Activated CD4-positive, CD25-positive, alpha-beta regulatory T cell treated with anti-CD3 and anti-CD28 coated beads, Interleukin-2, amount 50 U/mL, for 24 hours (primary cell): ENCODE measurements around the gene LRP1B.

Experiments
- ATAC-seq, 2 donors: fragments of 150-1000 bp; cut with Tn5 transposase; one replicate each; pipeline ENCODE4 v1.10.0; 2021; ENCODE audit warnings: mild to moderate bottlenecking in 1 of 2, moderate library complexity in 1 of 2

LRP1B gene

GRCh38 chr2:140269000-140269399 lies 1861.8 kb downstream of the LRP1B start:
- no peak for ATAC-seq

- no peak for ATAC-seq
Measured at GRCh38 chr2:140262908-140263307, 1867.9 kb downstream of the LRP1B start.

- no peak for ATAC-seq
Measured at GRCh38 chr2:140257692-140258300, 1873.0 kb downstream of the LRP1B start.

- ATAC-seq: no peak
Measured at GRCh38 chr2:140256080-140256479, 1874.7 kb downstream of the LRP1B start.

GRCh38 chr2:140249821-140250220 lies 1881.0 kb downstream of the LRP1B start:
- no peak for ATAC-seq

GRCh38 chr2:140248623-140249022 lies 1882.2 kb downstream of the LRP1B start:
- ATAC-seq: no peak

GRCh38 chr2:140247451-140248195 lies 1883.2 kb downstream of the LRP1B start:
- ATAC-seq: no peak

GRCh38 chr2:140246957-140247356 lies 1883.9 kb downstream of the LRP1B start:
- no peak for ATAC-seq

GRCh38 chr2:140246058-140246457 lies 1884.8 kb downstream of the LRP1B start:
- no peak for ATAC-seq

GRCh38 chr2:140242889-140243288 lies 1887.9 kb downstream of the LRP1B start:
- no peak for ATAC-seq

GRCh38 chr2:140234116-140234515 lies 1896.7 kb downstream of the LRP1B start:
- no peak for ATAC-seq

- ATAC-seq: no peak
Measured at GRCh38 chr2:140210963-140211362, 1919.9 kb downstream of the LRP1B start.

GRCh38 chr2:140205093-140205492 lies 1925.7 kb downstream of the LRP1B start:
- no peak for ATAC-seq

- ATAC-seq: no peak
Measured at GRCh38 chr2:140203347-140203746, 1927.5 kb downstream of the LRP1B start.

GRCh38 chr2:140201572-140201971 lies 1929.2 kb downstream of the LRP1B start:
- ATAC-seq: no peak

- ATAC-seq: no peak
Measured at GRCh38 chr2:140200764-140201163, 1930.1 kb downstream of the LRP1B start.

- no peak for ATAC-seq
Measured at GRCh38 chr2:140200307-140200706, 1930.5 kb downstream of the LRP1B start.

GRCh38 chr2:140199312-140199711 lies 1931.5 kb downstream of the LRP1B start:
- no peak for ATAC-seq

GRCh38 chr2:140187086-140187485 lies 1943.7 kb downstream of the LRP1B start:
- ATAC-seq: no peak

- ATAC-seq: no peak
Measured at GRCh38 chr2:140186313-140186712, 1944.5 kb downstream of the LRP1B start.

GRCh38 chr2:140185076-140185475 lies 1945.7 kb downstream of the LRP1B start:
- no peak for ATAC-seq

GRCh38 chr2:140183056-140183765 lies 1947.6 kb downstream of the LRP1B start:
- no peak for ATAC-seq
